DMS114 treated with DMSO at 0.1 percent for 48 hours (cell line): ENCODE results near the gene RGS13.

ENCODE experiments used
- DNase-seq: peaks from one replicate; lab custom pipeline; 2025; ENCODE audit not compliant: unreplicated experiment; lab: John Stamatoyannopoulos, UW

Gene RGS13

DNA sequence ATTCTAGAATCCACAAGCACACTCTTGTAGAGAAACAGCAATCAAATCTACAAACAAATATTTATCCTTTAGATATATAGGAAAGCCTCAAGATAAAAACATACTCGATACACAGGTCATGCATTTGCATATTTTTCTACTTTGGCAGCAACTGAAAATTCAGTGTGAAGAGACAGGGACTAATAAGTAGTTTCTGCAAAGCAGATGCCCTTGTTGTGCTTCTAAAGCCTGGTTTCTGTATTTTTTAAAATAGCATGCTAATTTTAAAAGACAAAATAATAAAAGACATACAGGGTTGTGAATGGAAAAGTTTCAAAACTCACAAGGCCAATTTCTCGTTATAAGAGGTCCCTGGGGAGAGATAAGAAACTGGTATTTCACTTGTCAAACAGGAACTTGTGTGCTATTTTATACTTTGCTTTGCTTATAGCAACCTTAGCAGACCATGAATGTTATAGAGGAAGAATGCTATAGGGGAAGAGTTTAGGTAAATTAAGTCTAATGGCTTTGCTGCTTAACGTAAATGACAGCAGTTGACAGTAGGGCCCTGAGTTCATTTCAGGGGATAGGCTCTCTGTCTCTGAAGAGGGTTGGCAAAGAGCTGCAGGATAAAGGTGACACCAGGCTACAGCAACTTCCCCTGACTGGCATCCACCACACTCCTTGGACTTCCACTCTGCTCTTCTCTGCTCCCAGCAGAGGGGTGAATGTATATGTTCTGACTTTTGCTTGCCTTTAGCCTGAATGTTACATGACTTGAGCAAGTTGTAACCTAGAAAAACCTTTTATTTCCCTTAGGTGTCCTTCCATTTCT lies 9.4 kb upstream of the RGS13 start:
- no peak for DNase-seq

GRCh38 chr1:192627901-192628300 lies 8.0 kb upstream of the RGS13 start:
- no peak for DNase-seq

DNA sequence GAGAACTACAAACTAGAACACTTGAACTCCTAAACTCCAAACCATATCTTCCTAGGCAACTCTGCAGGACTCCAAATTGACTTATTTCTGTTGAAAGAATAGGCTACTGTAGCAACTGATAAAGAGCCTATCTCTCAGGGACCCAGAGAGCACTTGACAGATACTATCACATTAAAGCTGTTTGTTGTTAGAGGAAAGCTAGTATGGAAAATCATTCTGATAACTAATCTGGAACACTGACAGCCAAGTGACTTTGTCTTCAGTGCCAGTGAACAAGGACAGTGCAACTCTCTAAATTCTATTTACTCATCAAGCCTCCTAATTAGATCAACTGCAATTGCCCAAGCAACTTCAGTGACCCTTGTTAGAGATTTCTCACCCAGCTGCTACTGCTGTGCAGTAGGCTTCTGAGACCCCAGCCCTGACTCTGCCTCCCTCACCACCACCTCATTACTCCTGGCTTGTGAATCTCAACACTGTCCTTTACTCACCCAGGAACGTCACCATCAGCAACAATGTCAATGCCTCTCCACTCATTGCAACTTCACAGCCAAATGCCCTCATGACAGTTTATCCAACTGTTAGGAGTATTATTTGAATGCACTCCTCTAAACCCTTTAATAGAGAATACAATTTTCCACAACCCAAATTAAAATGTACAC lies 7.4 kb upstream of the RGS13 start:
- DNase-seq = no peak

- no peak for DNase-seq
Observed at GRCh38 chr1:192629612-192630011, 6.3 kb upstream of the RGS13 start.

- no peak for DNase-seq
Observed at GRCh38 chr1:192630521-192631287, 5.2 kb upstream of the RGS13 start.

GRCh38 chr1:192631749-192632148 lies 4.2 kb upstream of the RGS13 start:
- DNase-seq = no peak

DNA sequence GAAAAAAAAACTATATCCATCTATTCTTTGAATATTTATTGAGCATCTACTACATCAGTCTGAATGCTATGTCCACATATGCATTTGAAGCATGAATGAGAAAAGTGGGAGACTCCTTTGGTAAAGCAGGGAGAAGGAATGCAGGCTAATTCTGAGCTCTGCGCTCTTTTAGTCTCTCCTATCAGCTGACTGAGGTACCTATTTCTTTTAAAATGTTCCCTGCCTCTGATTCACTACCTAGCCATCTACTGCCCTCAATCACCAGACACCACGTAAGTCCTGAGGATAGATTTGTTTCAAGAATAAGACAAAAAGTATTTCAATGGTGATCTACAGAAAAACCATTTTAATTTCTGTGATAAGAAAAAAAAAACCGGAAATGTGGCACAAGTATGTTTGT lies 3.8 kb upstream of the RGS13 start:
- DNase-seq = no peak

GRCh38 chr1:192632641-192633532 lies 3.1 kb upstream of the RGS13 start:
- DNase-seq = no peak

DNA sequence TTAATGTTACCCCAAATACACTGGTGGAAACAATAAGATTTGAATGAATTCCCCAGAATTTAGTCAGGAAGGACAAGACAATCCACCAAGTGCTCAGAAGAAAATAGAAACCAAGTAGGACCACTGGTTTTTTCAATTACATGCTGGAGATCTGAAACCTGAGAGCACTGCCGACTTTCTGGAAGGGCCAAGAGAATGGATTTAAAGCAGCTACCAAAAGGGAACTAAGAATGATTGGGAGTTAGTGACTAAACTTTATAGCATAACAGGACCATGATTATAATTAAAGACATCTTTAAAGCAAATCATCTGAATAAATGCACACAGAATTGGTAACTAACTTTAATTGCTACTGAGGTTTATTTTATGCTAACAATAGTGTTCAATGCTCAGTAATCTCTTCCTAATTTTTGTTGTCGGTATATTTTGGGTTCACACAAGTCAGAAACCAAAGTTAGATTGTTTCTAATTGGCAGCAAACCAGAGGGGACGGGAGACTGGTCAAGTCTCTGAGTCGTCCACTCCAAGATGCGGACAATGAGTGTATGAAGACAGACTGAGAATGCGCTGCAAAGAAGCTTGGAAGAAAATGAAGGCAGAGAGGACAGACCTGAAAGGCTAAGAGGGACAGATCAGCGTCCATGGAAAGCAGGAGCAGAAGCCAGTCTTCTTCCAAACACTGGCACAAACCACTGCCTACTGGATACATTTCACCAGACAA lies 2.3 kb upstream of the RGS13 start:
- DNase-seq = no peak

- no peak for DNase-seq
Observed at GRCh38 chr1:192635041-192635440, 906 bp upstream of the RGS13 start.

DNA sequence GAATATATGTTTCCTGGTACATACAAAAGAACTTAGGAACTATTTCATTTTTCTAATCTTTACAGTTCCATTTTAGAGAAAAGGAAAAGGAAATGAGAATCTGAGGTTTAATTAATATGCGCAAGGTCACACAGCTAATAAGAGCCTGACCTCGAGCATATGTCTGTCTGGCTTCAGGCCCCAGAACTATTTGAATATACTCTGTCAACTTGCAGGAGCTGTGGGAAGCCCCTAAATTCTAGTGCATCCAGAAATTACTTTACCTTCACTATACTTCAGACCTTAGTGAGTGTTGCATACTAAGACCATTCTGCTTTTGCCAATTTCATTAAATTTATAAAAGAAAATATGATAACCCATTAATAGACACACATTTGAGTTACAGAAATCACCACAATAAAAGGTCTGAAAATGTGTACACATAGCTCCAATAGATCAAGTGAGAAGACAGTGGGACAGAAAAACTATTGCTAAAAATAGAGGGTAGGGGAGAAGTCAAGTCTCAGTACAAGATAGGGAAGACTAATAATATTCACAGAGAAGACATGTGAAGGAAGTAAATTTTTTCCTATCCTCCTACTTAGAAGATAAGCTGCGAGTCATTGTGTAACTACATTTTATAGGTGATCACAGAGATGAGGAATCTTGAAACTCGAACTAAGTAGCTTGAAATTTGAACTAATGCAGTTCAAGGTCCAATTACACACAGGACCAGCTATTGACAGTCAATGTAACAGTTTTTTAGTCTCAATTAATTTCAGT lies 3.8 kb downstream of the RGS13 start:
- DNase-seq = no peak

GRCh38 chr1:192652159-192652558 lies 16.2 kb downstream of the RGS13 start:
- no peak for DNase-seq

DNA sequence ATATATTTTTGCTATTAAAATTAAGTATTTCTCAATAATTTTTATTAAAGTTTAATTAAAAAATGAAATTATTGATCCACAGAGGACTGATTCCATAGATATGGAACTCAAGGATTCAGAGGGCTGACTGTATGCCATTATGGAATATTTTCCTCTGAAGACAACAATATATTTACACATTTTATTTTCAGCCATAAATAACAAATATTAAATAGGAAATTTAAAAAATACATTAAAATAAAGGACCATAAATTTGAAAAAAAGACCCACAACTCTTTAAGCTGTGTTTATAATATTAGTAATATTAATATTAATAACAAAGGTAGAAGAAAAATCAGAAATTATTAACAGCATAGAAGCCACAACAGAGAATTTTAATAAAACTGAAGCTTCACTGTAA lies 18.2 kb downstream of the RGS13 start:
- no peak for DNase-seq

DNA sequence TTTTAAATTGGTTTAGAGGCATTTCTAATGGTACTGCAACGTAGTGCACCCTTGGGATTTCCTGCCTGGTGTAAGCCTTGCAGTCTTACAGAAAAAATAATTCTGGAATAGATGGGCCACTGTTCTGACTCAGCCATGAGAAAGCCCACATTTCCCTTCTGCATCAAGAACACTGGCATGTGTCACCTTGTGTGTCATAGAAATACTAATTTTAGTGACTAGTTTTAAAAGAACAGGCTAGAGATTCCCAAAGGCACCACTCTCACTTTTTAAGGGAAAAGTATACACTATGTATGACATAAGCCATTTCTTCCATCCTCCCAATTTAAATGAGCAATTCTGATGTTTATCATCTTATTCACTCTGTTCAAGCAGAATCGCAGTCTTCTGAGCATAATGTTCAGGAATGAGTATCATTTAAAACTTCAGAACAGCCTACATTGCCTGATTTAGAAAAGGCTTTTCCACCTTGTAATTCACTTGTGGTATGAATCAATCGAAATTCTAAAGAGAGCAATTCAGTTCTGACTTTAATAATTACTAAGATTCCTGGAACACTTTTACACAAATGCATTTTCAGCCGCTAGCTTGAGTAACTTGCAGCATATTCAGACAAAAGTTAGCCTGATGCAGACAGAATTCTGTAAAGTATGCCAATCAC lies 18.8 kb downstream of the RGS13 start:
- no peak for DNase-seq

DNA sequence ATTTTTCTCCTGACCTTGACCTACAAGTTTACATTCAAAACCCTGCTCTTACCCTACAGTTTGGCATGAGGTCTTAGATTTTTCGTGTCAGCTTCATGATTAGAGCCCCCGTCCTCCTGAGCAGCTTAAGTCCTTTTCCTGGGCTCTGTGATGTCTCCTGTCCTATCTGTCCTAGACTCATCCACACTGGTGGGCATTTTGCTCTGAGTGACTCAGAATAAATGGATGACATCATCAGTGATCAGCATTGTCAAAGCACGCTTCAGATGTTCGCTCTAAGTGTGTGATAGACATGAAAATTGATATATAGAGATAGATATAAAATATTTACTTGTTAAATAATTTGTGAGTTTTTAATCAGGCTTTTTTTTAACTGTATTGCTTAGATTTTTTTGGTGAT lies 21.8 kb downstream of the RGS13 start:
- no peak for DNase-seq

GRCh38 chr1:192658255-192658654 lies 22.3 kb downstream of the RGS13 start:
- no peak for DNase-seq

- no peak for DNase-seq
Observed at GRCh38 chr1:192660613-192661012, 24.7 kb downstream of the RGS13 start.

- no peak for DNase-seq
Observed at GRCh38 chr1:192668409-192668983, 32.5 kb downstream of the RGS13 start.

DNA sequence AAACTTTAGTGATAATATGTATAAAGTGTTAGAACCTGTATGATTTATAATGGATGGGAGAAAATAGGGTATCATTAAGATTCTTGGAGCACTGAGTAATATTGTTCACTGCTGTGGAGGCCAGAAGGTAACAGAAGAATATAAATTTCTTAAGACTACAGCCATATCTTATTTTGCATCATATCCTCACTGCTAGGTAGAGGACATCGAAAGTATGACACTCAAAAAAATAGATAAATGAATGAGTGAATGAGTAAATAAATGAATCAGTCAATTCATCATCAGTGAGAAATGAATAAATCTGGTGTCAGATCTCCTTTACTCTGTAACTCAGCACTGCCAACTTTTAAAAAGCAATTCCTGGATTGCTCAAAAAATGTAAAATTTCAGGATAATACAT lies 33.2 kb downstream of the RGS13 start:
- DNase-seq = no peak
